NCI-H1417 (cell line): ENCODE data around the gene LRRC72.
"Not testable (repeated sequence)": the region's sequence is repeated elsewhere in the genome, so short reads cannot be mapped to it uniquely, and the experiment has no call there.

Experiments
- DNase-seq, 3 experiments: peaks; one replicate each; lab custom pipeline; 2025; lab: John Stamatoyannopoulos, UW

Gene LRRC72

DNA sequence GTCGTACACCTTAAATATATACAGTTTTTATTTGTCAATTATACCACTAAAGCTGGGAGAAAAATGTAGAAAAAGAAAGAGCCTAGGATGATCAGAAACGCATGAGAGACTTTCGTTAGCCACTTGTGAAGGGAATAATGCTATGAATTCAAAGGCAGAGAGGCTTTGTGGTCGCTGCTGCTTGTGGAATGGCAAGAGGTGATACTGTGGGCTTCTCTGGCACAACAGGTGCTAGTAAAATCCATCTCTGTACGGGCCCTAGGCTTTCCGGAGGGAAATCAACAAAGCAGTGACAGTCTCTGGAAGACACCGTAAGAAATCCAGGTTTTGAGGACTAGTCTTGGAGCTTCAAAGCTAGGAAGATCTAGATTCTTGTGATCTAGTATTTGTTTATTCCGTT lies 52.6 kb downstream of the LRRC72 start:
- DNase-seq: peak in 1 of 3 experiments; percentile 80

DNA sequence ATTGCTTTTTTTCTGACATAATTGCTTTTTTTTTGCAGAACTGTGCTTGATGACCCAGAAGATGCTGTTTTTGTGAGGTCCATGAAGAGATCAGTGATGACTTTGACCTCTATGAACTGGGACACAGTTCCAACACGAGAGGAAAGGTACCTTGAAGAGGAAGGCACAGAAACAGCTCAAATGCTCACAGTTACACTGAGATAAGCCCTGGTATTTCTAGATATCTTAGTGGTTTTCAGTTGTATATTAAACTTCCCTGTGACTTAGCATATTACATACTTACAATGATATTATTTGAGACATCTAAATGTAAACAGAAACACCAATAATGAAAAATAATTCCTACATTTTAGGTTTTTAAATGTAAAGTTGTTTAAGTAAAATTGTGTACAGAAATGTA lies 54.7 kb downstream of the LRRC72 start:
- DNase-seq: no peak

DNA sequence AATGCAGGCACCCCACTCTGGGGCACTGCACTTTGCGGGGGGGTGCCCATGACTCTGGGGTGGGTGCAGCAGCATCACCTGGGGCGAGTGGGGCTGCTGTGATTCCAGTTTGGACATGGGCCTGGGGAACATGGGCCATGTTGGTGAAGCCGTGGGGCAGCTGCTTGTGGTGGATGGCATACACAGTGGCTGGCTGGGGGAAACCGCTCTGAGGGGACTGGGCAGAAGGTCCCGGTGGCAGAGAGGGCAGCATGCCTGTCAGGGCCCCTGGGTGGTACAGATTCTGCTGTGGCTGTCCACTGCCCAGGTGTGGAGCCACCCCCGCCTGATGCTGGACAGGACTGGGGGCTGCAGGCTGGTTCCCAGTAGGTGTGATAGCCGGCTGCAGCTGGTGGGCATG lies 57.2 kb downstream of the LRRC72 start:
- DNase-seq: no peak

DNA sequence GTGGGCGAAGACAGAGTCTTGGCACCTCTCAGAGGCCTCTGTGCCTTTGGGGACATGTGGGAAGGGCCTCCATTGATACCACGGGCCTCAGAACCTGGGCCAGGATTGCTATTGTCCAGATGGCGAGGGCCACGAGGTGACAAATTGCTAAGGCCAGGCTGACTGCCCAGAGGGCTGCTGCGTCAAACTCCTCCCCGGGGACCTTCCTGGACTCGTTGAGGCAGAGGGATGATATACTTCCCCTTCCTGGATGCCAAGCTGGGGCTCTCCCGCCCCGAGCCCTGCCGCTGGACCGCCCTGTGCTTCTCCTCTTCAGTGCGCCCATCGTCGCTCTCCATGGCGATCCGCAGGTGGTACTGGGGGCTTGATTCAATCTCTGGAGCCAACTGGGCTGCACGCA lies 58.9 kb downstream of the LRRC72 start:
- no peak for DNase-seq

DNA sequence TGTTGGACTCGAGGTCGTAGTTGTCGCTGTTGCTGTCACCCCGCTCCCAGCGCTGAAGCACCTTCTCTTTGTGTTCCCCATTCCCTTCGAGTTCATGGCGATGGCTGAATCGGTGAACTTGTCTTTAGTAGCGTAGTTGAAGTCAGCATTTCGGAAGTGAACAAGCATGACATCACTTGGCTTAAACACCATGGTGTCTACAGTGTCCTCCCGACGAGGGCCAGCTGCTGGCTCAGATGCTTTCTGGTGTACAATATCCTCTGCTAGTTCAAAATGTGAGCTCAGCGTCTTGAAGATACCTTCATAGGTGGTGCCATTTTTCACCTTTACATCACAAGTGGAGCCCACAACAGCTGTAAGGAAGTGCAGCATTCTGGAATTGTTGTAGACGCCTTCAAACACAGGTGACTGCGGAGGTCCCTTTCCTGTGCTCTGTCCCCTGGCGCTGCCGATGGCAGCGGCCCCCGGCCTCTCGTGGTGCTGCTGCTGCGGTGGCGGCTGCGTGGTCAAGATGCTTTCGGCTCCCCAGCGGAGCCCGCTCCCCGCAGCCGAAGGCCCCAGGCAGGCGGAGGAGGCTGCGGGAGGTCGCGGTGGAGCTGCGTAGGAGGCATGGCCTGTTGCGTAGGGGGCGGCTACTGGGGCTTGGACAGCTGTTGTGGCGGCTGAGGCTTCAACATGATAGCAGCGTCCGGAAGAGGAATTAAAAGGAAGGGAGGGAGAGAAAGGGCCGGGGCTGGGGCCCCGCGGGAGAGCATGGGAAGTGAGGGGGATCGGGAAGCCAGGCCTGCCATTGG lies 59.7 kb downstream of the LRRC72 start:
- no peak for DNase-seq

DNA sequence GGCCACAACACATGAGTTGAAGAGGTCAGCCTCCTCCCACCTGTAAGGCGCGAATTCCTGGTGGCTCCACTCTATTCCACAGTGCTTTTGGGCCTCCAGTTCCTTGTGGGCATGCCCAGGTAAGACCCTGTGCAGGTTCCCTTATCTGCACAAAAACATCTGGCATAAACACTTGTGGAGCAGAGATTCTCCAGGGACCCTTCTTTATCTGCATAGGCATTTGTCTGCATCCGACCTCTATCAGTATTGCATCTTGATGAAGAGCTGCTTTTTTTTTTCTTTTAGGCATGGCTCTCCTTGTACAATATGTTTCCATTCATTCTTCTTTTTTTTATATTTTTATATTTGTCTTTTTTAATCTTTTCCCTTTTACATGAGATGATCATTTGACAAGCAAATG lies 60.5 kb downstream of the LRRC72 start:
- DNase-seq: no peak

DNA sequence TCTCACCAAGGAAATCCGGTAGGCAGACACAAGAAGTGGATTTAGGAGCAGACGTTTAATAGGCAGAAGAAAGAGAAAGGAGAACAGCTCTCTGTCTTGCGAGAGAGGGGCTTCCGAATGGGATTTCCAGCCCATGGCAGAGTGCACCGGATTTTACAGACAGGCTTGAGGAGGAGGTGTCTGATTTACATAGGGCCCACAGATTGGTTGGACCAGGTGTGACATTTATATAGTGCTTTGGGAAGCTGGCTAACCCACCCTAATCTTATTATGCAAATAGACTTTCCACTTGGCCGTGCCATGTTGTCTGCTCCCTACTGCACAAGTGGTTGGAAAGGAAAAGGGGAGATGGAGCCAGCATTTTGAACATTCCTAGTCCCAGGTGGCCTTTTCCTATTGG lies 61.2 kb downstream of the LRRC72 start:
- DNase-seq: peak in 2 of 3 experiments; percentile 13 to 63

DNA sequence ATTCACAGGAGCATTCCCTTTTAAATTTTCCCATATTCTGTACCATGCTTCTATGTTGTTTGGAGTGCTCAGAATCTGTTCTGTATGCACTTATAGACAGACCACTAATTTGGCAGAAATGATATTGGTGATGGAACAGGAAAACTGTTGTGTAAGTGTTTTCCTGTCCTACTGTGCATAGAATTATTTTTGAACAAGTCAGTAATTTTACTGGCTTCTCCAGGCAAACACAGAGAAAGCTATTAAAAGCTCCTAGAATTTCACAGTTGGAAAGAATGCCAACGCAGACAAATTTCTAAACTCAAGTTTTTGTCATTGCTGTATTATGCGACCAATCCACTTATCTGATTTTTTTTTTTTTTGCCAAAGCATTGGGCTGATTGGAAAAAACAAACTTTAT lies 63.3 kb downstream of the LRRC72 start:
- DNase-seq: no peak

DNA sequence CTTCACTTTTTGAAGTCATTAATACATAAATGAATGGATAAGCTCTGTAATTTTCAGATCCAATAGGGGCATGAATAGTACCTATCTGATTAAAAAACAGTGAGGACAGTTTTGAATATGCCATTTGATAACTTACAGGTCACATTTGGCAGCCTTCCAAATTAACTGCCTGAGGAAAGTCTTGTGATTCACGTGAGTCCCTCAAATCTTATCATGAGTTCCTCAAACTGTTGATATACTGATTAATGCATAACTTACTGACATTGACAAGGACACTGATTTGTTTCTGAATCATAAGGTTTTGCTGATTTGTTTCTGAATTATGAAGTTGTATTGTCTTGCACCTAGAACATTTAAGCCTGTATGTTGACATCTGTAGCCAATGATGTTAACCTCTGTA lies 63.8 kb downstream of the LRRC72 start:
- DNase-seq: peak in 1 of 3 experiments; percentile 21

DNA sequence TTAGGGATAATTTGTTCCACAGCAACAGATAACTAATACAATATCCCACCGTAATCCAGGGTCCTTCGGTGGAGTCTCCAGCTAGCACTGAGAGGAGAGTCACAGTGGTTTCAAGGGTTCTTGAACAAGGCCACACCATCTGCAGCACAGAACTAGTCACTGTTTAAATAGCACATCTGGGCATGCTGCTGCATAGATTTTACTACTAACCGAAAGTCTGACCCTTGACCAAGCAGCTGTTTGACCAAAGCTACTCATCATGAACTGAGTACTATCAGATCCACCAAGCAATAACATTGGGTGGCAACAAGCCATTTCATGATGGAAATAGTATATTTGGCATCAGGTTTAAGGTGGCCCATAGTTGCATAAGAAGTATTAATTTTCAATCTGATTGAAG lies 65.8 kb downstream of the LRRC72 start:
- no peak for DNase-seq

DNA sequence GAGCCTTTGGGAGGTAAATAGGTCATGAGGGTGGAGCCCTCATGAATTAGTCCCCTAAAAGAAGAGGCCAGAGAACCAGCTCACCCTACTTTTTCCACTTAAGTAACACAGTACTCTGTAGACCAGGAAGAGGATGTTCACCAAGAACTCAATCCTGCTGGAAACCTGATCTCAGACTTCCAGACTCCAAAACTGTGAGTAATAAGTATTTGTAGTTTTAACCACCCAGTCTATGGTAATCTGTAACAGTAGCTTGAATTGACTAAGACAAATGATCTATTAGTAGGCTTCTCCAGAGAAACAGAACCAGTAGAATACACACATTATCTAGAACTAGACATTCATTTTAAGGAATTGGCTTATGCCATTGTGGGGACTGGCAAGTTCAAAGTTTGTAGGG lies 67.4 kb downstream of the LRRC72 start:
- DNase-seq: no peak

DNA sequence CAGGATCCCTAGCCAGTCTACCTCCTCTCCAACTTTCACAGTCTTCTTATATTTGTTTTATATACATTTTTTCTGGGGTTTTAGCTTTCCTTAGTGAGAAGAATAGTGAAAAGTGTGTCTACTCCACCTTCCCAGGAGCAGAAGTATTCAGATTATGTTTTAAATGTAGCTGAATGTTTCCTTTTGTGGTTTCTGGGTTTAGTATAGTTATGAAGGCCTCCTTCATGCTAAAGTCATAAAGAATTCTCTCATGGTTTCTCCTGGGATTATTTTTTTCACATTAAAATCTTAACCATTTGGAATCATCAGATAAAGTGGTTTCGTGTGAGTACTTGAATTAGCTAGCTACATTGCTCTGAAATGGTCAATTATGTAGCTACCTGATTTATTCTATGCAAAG lies 68.1 kb downstream of the LRRC72 start:
- no peak for DNase-seq

DNA sequence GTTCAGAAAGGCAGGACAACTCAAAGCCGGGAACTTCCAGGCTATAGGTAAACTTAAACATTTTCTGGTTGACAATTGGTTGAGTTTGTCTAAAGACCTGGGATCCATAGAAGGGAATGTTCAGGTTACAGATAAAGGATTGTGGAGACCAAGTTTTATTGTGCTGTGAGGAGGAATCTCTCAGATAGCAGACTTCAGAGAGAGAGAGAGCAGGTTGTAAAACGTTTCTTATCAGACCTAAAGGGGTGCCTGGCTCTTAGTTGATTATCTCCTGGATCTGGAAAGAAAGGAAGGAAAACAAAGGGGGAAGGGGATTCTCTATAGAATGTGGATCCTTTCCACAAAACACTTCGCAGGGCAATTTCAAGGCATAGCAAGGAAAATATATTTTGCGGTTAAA lies 69.0 kb downstream of the LRRC72 start:
- not testable (repeated sequence) for DNase-seq

DNA sequence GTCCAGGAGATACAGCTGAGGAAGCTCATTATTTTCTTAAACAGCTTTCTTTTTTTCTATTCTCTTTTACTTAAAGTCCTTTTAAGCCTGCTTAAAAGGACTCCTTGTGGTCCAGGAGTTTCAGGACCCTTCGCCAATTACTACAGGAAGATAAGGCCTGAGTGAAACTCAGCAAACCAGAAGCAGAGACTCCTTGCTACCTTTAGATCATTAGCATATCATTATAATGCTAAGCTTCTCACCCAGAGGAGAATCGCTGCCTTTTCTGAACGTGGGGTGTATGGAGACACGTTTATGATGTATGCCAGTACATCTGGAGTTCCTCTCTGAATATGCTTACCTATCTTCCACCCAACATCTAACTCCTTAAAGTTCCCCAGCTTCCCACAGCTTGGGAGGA lies 71.4 kb downstream of the LRRC72 start:
- no peak for DNase-seq

DNA sequence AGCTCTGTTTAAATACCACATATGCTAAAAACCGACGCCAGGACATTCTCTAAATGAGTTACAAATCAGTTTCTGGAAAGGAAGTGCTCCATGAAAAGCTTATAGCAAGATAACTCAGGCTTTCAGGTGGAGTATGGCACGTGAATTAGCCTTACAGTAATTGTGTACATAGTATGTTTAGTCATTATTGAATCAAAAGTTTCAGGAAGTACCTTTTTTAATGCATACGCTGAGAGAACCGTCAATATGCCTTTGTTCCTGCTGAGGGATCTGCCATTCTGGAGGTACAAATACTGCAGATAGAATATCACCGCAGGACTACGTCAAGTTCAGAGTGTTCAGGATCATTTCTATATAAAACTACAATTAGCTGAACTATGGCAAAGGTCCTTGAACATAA lies 73.2 kb downstream of the LRRC72 start:
- DNase-seq: peak in 1 of 3 experiments; percentile 54

DNA sequence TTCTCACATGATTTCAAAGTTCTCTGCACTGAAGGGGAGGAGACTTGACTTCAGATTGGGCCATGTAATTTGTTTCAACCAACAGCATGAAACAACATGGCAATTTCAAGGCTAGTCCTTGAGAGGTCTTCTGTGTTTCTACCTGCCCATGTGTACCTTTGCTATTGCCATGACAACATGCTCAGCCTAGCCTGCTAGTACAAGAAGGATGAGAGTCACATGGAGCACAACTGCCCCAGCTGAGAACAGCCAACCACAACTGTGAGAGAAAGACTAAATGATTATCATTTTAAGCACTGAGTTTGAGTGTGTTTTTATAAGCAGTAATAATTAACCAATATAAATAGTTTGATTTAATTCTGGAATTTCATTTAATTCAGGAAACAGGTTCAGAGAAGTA lies 77.0 kb downstream of the LRRC72 start:
- no peak for DNase-seq

DNA sequence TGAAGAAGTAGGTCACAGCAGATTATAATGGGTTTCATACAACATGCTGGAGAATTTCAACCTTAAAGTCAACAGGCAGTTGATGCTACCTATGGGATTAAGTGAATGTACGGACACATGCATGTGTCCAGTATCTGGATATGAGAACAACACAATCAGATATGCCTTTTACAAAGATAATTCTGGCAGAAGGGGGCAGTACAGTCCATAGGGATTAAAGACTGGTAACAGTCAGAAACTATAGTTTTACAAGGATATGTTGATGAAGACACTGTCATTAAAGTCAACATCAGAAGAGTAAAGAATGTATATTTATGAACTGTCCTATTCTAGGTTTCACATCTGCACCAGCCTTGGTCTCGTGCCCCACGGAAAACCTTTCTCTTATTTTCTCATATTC lies 77.4 kb downstream of the LRRC72 start:
- DNase-seq: no peak

DNA sequence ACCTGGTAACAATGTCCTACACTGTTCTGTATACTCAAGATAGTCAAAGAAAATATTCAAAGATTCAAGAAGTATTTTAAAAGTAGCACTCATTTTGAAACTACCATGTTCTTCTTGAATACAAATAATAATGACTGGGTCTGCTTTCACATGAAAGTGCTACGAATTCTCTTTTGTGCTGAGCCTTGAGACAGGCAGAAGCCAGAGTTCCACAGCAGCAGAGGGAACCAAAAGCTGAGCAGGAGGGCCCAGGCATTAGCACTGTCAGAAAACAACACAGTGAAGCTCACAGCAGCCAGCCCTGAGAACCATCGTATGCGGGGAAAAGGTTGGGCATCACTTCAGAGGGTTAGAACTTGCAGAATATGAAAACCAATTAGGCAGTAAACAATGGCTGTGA lies 80.1 kb downstream of the LRRC72 start:
- no peak for DNase-seq

DNA sequence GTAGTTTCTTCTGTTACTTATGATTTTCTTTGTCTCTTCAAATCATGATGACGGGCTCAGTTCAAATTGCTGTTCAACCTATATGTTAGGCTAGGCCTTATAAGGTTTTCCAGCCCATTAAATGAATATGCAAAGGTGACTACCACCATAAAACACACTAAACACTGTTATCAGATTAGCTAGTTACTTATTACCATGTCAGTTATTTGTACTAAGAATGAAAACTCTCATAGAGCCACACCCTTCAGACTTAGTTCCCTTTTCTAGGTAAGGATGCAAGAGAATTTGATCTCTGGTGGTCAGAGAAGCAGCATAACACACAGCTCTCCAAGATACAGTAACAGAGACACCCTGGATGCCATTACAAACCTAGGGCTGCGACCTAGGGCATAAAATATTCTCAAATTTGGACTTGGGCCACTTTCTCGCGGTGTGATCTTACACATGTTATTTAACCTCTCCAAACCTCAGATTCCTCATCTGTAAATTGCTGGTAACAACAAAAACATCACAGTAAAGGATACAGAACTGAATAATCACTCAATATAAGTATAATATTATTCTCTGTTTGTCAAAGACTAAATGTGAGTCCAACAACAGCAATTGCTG lies 83.3 kb downstream of the LRRC72 start:
- DNase-seq: no peak

DNA sequence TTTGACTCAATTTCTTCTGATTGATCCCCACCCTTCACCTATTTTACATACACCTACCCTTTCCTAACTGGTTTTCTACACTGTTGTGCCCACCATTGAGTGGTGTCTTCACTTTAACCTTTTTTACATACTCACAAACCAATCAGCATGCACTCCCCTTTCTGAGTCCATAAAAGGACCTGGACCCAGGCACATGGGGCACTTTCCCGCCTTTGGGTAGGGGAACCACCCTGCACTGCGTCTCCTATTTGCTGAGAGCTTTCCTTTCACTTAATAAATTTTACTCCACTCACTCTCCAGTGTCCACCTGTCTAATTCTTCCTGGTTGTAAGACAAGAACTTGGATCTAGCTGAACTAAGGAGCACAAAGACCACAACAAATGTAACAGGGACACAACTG lies 85.1 kb downstream of the LRRC72 start:
- no peak for DNase-seq

DNA sequence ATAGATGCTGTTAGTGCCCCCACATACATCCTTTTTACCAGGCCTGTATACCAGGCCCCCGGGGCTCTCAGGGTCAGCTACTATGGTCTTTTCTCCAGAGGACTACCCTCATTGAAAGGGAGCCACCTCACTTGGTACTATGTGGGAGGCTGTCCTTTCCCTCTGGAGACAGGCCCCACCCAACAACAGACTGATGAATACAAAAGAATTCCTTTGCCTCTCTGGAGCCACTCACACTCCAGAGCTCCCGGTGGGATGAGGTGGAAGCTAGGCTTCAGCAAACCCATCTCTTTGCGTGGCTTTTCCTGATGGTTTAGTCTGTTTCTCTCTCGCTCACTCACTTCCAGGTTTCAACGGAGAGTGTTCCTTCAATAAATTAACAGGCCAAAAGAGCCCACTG lies 88.6 kb downstream of the LRRC72 start:
- DNase-seq: no peak

DNA sequence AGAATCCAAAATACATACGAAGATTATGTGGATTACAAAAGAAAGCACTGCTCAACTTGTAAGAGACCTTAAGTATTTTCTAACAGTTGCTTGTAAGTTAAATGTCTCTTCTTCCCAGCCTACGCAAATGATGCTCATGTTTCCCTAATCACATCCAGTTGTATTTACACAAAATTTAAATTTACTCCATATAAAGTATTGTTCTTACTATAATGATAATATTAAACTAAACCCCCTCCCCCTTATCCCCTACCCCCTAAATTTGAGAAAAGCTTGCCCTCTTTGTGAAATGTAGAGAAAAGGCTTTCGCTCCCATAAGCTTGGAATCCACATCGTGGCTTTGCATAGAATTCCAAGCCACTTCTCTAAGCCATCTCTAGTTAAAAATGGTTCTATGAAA lies 89.5 kb downstream of the LRRC72 start:
- no peak for DNase-seq

DNA sequence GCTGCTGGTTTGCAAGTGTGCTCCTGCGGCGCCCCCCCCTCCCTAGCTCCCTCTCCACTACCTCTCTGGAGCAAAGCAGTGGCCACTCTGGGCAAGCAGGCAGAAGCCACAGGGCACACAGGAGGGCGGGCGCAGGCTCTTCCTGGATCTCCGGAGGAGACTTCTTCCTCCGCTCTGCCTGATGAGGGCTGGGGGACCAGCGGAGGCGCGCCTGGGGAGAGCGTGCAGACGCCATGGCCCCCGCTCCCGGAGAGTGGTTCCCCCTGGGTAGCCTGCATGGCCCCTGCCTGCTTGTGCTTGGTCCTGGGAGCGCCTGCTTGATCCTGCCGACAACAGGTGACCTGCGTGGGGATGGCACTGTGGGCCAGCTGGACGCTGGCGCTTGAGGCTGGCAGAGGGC lies 89.9 kb downstream of the LRRC72 start:
- no peak for DNase-seq

DNA sequence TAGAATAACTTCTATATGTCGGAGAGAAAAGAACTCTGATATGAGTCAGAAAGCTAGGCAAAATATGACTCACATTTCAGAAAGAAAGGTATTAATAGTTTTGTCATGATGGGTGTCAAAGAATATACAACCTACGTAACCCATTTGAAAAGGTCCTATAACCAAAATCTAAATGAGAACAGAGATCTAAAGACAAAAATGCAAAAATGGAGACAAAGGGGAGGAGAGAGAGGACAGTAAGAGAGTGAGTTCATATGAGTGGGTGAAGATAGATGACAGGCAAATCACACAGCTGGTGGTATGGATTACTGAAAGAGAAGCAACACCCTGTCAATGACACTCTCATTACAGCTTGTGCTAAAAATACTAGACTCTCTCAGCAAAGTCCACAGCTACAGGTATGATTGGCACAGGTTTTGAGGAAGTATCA lies 93.4 kb downstream of the LRRC72 start:
- DNase-seq: no peak
